ENCODE measurements around the gene ARHGEF12. TPM values are rescaled to one million over a fixed set of nuclear protein-coding genes. Genes with fewer than 3 reads are reported as not detected.

Gene ARHGEF12
- total RNA-seq, 1 donor from 2014 or later: 127 TPM

- no peak for DNase-seq (ENCODE audit: low spot score)
Measured at GRCh38 chr11:120317689-120318480, 18.3 kb upstream of the ARHGEF12 start.

DNA sequence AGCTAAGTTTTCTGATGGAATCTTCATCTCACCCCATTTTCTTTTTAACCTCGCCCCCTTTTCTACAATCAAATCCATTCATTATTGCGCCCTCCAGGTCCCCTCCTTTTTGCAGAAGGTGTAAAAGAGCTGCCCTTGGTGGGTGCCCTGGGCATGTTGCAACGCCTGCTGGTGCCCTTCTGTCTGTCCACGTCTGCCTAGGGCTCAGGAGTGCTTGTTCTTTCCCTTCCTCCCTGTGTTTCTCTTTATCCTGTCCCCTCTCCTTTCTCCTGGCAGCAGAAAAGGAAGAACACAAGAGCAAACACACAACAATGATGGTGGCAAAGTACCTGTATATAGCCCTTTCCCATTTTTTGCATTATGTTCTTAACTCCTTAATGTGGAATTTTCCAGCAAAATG is 17.3 kb upstream of the ARHGEF12 start:
- no peak for DNase-seq (ENCODE audit: low spot score)

DNA sequence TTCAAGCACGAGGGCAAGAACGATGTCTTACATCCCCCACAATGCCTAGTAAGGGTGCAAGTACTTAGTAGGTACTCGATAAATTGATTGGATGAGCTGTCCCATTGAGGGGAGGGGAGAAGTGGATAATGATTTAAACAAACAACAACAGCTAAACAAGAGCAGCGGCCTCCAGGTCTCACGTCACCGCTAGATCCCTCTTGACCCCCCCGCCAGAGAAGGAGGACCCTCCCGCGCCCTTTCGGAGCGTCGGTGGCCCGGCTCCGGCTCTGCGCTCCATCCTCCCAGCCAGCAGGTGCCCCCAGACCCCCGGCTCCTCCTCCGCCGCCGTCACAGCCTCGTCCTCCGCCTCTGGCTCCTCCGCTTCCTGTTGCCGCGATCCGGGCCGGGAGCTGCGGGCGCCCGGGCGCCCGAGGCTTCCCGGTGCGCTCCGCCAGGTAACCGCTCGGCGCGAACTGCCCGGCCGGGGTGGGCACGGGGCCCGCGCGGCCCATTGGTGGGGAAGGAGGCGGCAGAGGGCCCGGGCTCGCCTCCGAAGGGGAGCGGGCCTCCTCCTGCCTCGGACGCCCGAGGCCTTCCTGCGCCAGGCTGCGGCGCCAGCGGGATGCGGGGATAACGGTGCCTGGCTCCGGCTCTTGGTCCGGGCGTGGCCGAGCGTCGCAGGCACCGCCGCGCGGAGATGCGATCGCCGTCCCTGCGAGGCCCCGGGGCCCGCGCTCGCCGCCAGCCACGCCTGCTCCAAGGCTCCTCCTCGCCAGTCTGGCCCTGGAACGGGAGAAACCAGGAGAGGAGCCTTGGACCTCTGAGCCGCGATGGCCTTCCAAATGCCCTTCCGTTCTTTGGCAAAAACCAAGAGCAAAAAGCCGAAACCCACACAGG is 11.0 kb upstream of the ARHGEF12 start, which contains the start of gene TLCD5:
Gene TLCD5 (plus strand): TSS at position 368 of the 879 bp plus-strand sequence. CDS start 2,143 bp downstream, outside the sequence.
- no peak for DNase-seq (ENCODE audit: low spot score)

DNA sequence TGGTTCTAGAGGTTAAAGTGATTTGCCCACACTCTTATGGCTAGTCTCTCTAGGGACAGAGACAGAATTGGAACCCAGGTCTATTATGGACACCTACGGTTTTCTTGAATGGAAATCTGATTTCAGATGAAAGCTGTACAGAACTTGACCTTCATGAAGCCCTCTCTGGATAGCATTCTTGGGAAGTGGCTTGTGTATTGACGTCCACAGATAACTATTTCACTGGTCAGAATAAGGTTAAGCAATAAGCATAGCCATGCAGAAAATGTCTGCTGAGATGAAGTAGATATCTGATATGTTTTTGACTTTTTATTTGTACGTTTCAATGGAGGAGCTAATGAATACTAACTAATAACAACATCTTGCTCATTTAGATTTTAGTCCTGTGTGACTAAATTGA is 10.0 kb upstream of the ARHGEF12 start:
- no peak for DNase-seq (ENCODE audit: low spot score)

DNA sequence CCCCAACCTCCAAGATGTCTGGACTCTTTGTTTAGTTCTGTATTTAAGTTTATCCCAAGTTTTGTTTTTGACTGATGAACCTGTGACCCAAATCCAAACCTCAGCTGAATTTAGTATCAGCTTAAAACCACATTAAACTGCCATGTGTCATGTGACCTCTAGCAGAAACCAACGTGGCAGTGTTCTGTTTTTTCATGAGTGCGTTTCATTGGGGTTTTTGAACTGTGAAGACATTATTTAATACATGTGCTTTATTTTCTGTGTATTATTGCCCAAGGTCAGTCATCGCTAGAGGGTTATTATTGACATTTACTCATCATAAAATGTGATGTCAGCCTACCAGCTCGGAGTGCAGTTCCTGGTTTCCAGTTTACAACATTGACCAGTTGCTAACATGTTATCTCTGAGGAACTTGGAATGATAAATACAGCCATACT is 9.3 kb upstream of the ARHGEF12 start:
- DNase-seq (ENCODE audit: low spot score): no peak

DNA sequence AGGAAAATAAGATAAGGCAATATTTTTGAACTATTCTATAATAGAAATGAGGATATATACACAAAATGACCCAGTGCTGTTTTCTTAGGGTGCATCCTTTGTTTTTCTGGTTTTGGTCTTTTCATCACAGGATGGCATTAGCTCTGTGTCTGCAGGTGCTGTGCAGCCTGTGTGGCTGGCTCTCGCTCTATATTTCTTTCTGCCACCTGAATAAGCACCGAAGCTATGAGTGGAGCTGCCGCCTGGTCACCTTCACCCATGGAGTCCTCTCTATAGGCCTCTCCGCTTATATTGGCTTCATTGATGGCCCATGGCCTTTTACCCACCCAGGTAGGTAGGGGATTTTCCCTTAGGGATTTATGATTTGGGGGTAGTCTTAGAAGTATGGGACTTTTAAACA is 8.9 kb upstream of the ARHGEF12 start:
- no peak for DNase-seq (ENCODE audit: low spot score)

- DNase-seq (ENCODE audit: low spot score): no peak
Measured at GRCh38 chr11:120329556-120329955, 6.7 kb upstream of the ARHGEF12 start.

- no peak for DNase-seq (ENCODE audit: low spot score)
Measured at GRCh38 chr11:120330045-120330444, 6.2 kb upstream of the ARHGEF12 start.

- no peak for DNase-seq (ENCODE audit: low spot score)
Measured at GRCh38 chr11:120331301-120331996, 4.8 kb upstream of the ARHGEF12 start.

DNA sequence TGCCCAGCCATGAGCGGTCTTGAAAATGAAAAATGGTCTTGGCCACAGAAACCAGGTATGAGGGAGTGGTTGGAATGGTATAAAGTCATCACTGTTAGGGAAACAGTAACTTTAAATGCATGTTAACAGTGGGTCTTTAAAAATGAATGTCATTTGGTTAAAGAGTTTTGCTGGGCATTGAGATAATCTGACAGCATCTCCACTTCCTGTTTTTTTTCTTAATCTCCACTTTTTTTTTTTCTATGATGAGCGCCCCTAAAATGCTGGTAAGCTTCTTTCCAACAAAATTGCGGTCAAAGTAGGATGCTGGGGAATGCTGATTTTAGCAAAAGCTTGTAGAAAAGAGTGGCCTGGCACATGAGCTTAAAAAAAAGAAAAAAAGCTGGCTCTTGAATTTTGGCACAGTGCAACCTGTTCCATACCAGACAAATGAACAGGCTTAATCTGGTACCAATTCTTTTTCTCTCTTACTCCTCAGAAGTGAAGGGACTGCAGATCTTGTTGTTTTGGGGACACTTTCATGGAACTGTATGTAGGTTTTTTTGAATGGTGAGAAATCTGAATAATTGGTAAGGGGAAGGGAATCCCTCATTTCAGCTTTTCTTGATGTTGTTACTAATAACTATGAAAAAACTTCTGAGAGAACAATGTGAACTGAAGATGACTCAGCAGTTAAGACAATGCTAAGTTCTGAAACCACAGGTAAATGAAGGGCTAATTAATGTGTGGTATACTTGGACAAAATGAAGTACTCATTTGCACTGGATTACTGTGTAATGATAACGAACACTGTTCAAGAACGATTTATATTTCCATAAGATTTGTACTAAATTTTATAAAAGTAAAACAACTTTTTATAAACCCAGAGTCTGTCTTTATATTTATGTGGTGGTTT is 3.1 kb upstream of the ARHGEF12 start:
- no peak for DNase-seq (ENCODE audit: low spot score)

DNA sequence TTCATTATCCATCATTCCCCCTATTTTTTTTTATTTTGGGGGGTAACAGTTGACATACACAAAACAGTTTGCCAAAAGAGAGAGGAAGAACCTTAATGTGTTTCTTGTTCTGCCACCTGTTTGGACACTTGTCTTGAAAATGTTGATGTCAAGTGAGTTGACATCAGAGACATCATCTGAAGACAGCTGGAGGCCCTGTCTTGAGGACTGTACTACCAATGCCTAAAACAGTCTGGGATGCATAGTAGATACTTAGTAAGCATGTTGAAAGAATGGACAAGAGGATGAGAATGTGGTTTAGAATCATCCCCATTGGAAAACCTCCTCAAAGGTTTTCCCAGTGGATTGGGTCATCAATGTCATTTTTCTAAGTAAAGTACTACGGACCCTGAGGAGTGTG is 2.4 kb upstream of the ARHGEF12 start:
- no peak for DNase-seq (ENCODE audit: low spot score)

DNA sequence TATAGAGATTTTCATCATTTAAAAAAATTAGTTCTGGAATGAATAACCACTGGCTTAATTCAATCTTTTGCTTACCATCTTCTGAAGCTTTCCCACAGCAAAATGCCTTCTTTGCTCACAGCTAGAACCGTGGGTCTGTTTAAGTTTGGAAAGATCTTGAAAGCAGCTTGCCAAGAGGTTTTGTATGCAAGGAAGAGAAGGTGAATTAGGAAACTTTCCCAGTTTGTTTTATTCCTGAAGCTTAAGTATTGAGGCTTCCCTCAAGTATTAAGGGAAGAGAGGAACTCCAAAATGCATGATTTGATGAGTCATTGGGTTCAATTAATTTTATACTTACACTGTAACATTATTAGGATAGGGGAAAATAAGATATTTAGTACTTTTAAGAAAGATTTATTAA is 1.9 kb upstream of the ARHGEF12 start:
- DNase-seq (ENCODE audit: low spot score): no peak

- DNase-seq (ENCODE audit: low spot score): peak; percentile 85
Measured at GRCh38 chr11:120334894-120335462, 1.2 kb upstream of the ARHGEF12 start.

DNA sequence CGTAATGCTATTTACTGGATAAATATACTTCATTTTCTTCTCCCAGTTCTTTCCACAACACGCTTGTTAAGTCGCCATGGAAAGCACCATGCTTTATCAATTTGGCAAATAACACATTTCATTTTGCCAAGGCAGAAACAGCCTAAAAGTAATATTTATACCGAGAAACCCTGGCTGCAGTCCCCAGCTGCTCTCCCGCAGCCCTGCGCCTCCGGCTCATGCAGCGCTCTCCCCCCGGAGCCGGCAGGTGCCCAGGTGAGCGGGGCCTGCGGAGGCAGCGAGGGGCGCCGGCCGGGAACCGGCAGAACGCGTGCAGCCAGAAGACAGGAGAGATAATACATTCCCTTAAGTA is 681 bp upstream of the ARHGEF12 start:
- no peak for DNase-seq (ENCODE audit: low spot score)

GRCh38 chr11:120336641-120337354 is 585 bp downstream of the ARHGEF12 start:
- DNase-seq (ENCODE audit: low spot score): peak; percentile 32

- no peak for DNase-seq (ENCODE audit: low spot score)
Measured at GRCh38 chr11:120337355-120338106, 1.3 kb downstream of the ARHGEF12 start.

GRCh38 chr11:120338107-120338933 is 2.1 kb downstream of the ARHGEF12 start:
- DNase-seq (ENCODE audit: low spot score): no peak

DNA sequence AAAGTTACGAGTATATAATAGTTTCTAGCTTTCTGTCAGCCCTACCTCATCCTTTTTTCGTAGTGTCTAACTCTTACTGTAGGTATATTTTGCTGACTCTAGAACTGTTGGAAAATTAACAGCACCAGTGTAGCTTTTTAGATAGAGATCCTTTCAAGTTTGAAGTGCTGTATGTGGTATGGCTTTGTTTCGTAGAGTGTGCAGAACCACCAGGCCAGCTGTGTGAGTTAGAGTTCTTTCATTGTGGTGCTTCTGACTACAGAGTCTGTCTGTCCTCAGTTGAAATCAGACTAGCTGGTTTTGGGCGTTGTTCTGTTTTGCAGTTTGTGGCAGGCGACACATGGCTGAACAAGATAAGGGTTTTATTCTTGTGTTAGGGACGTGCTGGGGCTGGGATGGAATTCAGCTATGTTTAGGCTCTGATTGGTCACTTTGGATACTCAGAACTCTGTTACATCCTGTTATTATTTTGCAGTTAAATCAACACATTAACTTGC is 3.2 kb downstream of the ARHGEF12 start:
- DNase-seq (ENCODE audit: low spot score): peak; percentile 34

Measured in mucosa of gallbladder (tissue), 1 donor.